Spleen (tissue), 11 donors: Measurements from ENCODE around the gene BARX1. TPM values are rescaled to one million over a fixed set of nuclear protein-coding genes. Genes with fewer than 3 reads are reported as not detected.
A peak's percentile ranks its signal among the peaks of the same experiment; 100 is the strongest.

Source experiments
- DNase-seq: peaks from one replicate; pipeline ENCODE4 v3.0.0-alpha.2; 2020
- H3K27ac ChIP-seq, 8 donors: fragments of 200-600 bp; sonication (generic) in 7 of 8; 1 replicate in 4 of 8; 2 replicates in 4 of 8; pipeline versions ENCODE4 v1.5.0 to v1.8.0; 2016 to 2021; ENCODE audit warnings: inconsistent platforms in 4 of 8, mild to moderate bottlenecking in 4 of 8, moderate library complexity in 1 of 8
- H3K27me3 ChIP-seq, 7 donors: fragments of 200-600 bp; sonication (generic) in 6 of 7; replicated peaks in 1 of 7; 1 replicate in 4 of 7; 2 replicates in 3 of 7; pipeline versions ENCODE4 v1.5.0 to v1.8.0; 2016 to 2021; ENCODE audit warnings: inconsistent platforms in 3 of 7, mild to moderate bottlenecking in 1 of 7
- H3K36me3 ChIP-seq, 6 donors: fragments of 200-600 bp; sonication (generic) in 5 of 6; 1 replicate in 4 of 6; 2 replicates in 2 of 6; pipeline versions ENCODE4 v1.5.0 to v1.8.0; 2016 to 2021; ENCODE audit warnings: inconsistent platforms in 2 of 6
- H3K4me1 ChIP-seq, 6 donors: fragments of 200-600 bp; sonication (generic) in 5 of 6; 1 replicate in 3 of 6; 2 replicates in 3 of 6; pipeline versions ENCODE4 v1.5.0 to v1.8.0; 2016 to 2021; ENCODE audit warnings: inconsistent platforms in 3 of 6
- H3K4me3 ChIP-seq, 8 donors: fragments of 200-600 bp; sonication (generic) in 7 of 8; 1 replicate in 4 of 8; 2 replicates in 4 of 8; pipeline versions ENCODE4 v1.5.0 to v1.8.0; 2016 to 2021; ENCODE audit warnings: inconsistent platforms in 4 of 8, mild to moderate bottlenecking in 4 of 8, moderate library complexity in 2 of 8
- H3K9me3 ChIP-seq, 8 donors: fragments of 200-600 bp; sonication (generic) in 7 of 8; 1 replicate in 4 of 8; 2 replicates in 4 of 8; pipeline versions ENCODE4 v1.5.0 to v1.8.0; 2016 to 2021; ENCODE audit warnings: inconsistent platforms in 4 of 8
- CTCF ChIP-seq, 11 experiments: fragments of 200-600 bp in 7 of 11; fragments of 450-650 bp in 4 of 11; sonication (generic) in 4 of 11; IDR thresholded peaks in 8 of 11; conservative IDR thresholded peaks in 3 of 11; 1 replicate in 7 of 11; 2 replicates in 4 of 11; pipeline versions ENCODE4 v1.4.0 to v1.8.0; 2016 to 2021; ENCODE audit warnings: antibody characterized with exemption in 11 of 11, inconsistent platforms in 4 of 11, mild to moderate bottlenecking in 1 of 11
- POLR2A ChIP-seq, 3 donors: fragments of 450-650 bp; IDR thresholded peaks; one replicate each; pipeline ENCODE4 v1.5.1; 2017; ENCODE audit warnings: antibody characterized with exemption in 3 of 3, mild to moderate bottlenecking in 1 of 3
- POLR2AphosphoS5 ChIP-seq, 3 donors: sonication (generic); formaldehyde crosslinking; IDR thresholded peaks; one replicate each; pipeline ENCODE4 v1.5.1; 2017; ENCODE audit warnings: antibody characterized with exemption in 3 of 3
- WGBS, 5 donors: extraction: QIAGEN DNeasy Blood & Tissue Kit in 3 of 5; methylation state at CpG; one replicate each; pipeline versions ENCODE4 v1.1.5 to v1.1.7; 2013 to 2018; 5-methylcytosine and 5-hydroxymethylcytosine counted together
- intact Hi-C: fragments of 100-400 bp; cut with DNase I; formaldehyde crosslinking; loops from one replicate; pipeline ENCODE4 v1.15.0; 2023; ENCODE audit warnings: low total_unique reads
- polyA plus RNA-seq, 3 donors: library from polyadenylated mRNA; stranded (reverse); fragments of 200-250 nt; gene quantifications; one replicate each; pipeline ENCODE4 v1.2.1, GENCODE V29; 2013
- total RNA-seq, 7 donors: library from RNA; depleted of rRNA in 3 of 7; stranded (reverse); fragments of >200 nt in 3 of 7; fragmentation: NEBNext Ultra II Directional in 4 of 7; extraction: Animal tissue kit (Norgen Biotek cat#: 25700) in 4 of 7; gene quantifications; one replicate each; pipeline versions ENCODE4 v1.1.0 to v1.2.1, GENCODE V29; 2016 to 2021
- donor health status: healthy with polysubstance abuse.
- donor health status: DM: no; HTN: no; CAD: no; lungs with moderate emphysema.
- donor health status: DM: no; HTN: no; CAD: no.
- donor health status: Bipolar disorder and iron deficiency.
- donor health status: healthy.
- donor health status: DM: no; HTN: no; CAD: no.
- donor health status: DM: yes; HTN: yes; CAD: no.

BARX1 gene
- total and polyA plus RNA-seq, 10 donors = 0.07 to 0.21 TPM; not detected in 8

- DNase-seq = no peak
- Histone ChIP-seq H3K4me3 (peak overlapping the region in 2 of 8 donors; percentile 44 to 72), H3K27me3 (peaks cover 23 to 98% (median 96%) of the 10 kb centered on the region in 7 donors), H3K4me1 (peaks cover 20 to 82% (median 69%) of the 10 kb centered on the region in 6 donors), H3K9me3 (no peaks in the 10 kb centered on the region), H3K27ac (no peak overlapping the region), H3K36me3 (no peaks in the 10 kb centered on the region)
- 0 to 4% (median 2%) methylated on average over 15 to 55 of the region's 55 CpGs for WGBS, 5 donors
- TF ChIP-seq POLR2A (IDR thresholded peaks at IDR 0.05) (no peak), POLR2AphosphoS5 (IDR thresholded peaks at IDR 0.05) (no peak), CTCF (IDR thresholded peaks at IDR 0.05 in 8 of 11, conservative IDR thresholded peaks at IDR 0.05 in 3 of 11) (no peak)
- intact Hi-C loops = no loop called here
Measured at GRCh38 chr9:93952784-93953495, 2.2 kb downstream of the BARX1 start.

- Histone ChIP-seq H3K27me3 (peaks cover 22 to 98% (median 97%) of the 10 kb centered on the region in 7 donors), H3K9me3 (no peaks in the 10 kb centered on the region), H3K4me3 (peak overlapping the region in 5 of 8 donors; percentile 44 to 72 (median 49)), H3K36me3 (no peaks in the 10 kb centered on the region), H3K4me1 (peaks cover 20 to 85% (median 68%) of the 10 kb centered on the region in 6 donors), H3K27ac (no peak overlapping the region)
- intact Hi-C loops = no loop called here
- WGBS, 5 donors = 4 to 13% (median 6%) methylated on average over 18 to 39 of the region's 39 CpGs
- DNase-seq = no peak
- TF ChIP-seq CTCF (IDR thresholded peaks at IDR 0.05 in 8 of 11, conservative IDR thresholded peaks at IDR 0.05 in 3 of 11) (no peak), POLR2A (IDR thresholded peaks at IDR 0.05) (no peak), POLR2AphosphoS5 (IDR thresholded peaks at IDR 0.05) (no peak)
Measured at GRCh38 chr9:93952119-93952783, 2.9 kb downstream of the BARX1 start.

GRCh38 chr9:93951655-93952118 is 3.5 kb downstream of the BARX1 start:
- TF ChIP-seq POLR2A (IDR thresholded peaks at IDR 0.05) (no peak), CTCF (IDR thresholded peaks at IDR 0.05 in 8 of 11, conservative IDR thresholded peaks at IDR 0.05 in 3 of 11) (no peak), POLR2AphosphoS5 (IDR thresholded peaks at IDR 0.05) (no peak)
- Histone ChIP-seq H3K4me3 (peak overlapping the region in 6 of 8 donors; percentile 44 to 72 (median 48)), H3K9me3 (no peaks in the 10 kb centered on the region), H3K27me3 (peaks cover 22 to 98% (median 97%) of the 10 kb centered on the region in 7 donors), H3K4me1 (peaks cover 20 to 85% (median 68%) of the 10 kb centered on the region in 6 donors), H3K27ac (no peak overlapping the region), H3K36me3 (no peaks in the 10 kb centered on the region)
- 2 to 8% (median 3%) methylated on average over 11 to 39 of the region's 39 CpGs for WGBS, 5 donors
- no peak for DNase-seq
- intact Hi-C loops = no loop called here
